ENCODE measurements around the gene LRG1.

- TF ChIP-seq CTCF (conservative IDR thresholded peaks at IDR 0.05; ENCODE audit: low read depth, low read length) (no peak), EZH2 (IDR thresholded peaks at IDR 0.05; ENCODE audit: borderline replicate concordance, low read depth, low read length, poor library complexity, severe bottlenecking) (no peak)
Observed at GRCh38 chr19:4585556-4585955, 45.7 kb upstream of the LRG1 start.

All from A673 (cell line).